AG09309 (cell line): ENCODE measurements around the gene RECQL5.

Experiments
- DNase-seq: peaks from one replicate; pipeline ENCODE4 v3.0.0-alpha.2; 2010; ENCODE audit warnings: low read depth
- H3K4me3 ChIP-seq: 2 replicates; pipeline ENCODE4 v1.5.1; 2011; ENCODE audit warnings: mild to moderate bottlenecking, low read depth, low read length, moderate library complexity; ENCODE audit not compliant: control insufficient read depth
- TF ChIP-seq, protein P1 (sequence below): IDR thresholded peaks from 2 replicates; pipeline ENCODE4 v1.5.1; 2011; ENCODE audit warnings: mild to moderate bottlenecking, low read depth, low read length, inconsistent platforms; ENCODE audit not compliant: insufficient read depth, control insufficient read depth; ENCODE audit errors: missing control alignments

The RECQL5 gene

DNA sequence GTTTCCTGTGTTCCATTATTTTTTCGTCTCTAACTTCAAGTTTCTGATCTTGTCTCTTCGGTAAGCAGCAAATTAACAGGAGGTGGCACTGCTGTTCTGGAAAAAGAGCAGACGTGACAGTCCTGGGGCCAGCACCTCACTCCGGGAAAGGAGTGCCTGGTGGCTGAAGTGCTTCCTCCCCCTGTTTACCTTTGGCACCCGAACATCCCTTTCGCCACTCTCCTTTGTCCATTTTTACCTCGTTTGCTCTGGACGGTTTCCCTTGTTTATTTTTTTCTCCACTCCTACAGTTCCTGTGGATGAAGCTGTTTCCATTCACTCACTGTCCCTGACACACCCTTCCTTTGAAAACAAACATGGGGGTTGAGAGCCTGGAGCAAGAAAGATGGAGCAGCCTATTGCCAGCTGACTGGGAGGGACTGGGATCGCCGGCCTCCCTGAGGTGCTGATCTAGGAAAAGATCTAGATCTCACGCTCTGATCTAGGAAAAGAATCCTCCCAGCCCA, 12.8 kb upstream of the RECQL5 start:
- no peak for DNase-seq
- TF ChIP-seq, protein P1, sequence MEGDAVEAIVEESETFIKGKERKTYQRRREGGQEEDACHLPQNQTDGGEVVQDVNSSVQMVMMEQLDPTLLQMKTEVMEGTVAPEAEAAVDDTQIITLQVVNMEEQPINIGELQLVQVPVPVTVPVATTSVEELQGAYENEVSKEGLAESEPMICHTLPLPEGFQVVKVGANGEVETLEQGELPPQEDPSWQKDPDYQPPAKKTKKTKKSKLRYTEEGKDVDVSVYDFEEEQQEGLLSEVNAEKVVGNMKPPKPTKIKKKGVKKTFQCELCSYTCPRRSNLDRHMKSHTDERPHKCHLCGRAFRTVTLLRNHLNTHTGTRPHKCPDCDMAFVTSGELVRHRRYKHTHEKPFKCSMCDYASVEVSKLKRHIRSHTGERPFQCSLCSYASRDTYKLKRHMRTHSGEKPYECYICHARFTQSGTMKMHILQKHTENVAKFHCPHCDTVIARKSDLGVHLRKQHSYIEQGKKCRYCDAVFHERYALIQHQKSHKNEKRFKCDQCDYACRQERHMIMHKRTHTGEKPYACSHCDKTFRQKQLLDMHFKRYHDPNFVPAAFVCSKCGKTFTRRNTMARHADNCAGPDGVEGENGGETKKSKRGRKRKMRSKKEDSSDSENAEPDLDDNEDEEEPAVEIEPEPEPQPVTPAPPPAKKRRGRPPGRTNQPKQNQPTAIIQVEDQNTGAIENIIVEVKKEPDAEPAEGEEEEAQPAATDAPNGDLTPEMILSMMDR = peak; percentile 32
- no peak overlapping the region for H3K4me3 ChIP-seq

DNA sequence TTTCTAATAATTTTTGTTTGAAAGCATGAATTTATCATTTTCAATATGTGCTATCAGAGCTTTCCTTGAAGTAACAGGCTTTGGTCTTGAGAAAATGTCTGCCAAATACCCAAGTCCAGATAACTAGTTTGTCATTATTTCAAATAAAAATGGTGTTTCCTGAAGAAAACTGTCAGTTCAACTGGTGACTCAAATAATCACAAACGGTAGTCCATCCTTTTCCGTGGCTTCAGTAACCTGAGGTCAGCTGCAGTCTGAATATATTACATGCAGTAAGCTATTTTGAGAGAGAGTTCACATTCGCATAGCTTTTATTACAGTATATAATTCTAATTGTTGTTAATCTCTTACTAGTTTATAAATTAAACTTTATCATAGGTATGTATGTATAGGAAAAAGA, 9.5 kb upstream of the RECQL5 start:
- DNase-seq = no peak
- TF ChIP-seq, protein P1 = no peak
- no peak overlapping the region for H3K4me3 ChIP-seq

DNA sequence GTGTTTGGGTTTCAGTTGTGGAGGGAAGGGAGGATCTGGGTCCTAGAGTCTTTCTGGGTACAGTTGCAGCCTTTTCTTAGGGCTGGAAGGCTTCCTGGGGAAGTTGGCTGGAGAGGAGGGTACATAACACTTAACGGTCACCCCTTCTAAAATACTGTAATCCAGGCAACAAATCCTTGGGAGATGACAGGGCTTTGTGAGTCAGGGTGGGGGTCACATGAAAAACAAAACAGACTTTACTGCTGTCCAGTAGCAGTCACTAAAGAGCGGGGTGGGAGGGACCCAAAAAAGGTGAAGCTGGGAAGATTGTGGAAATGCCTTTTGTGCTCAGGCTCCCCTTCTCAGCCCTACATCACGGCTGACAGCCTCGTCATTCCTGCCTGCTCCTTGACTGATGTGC, 6.5 kb upstream of the RECQL5 start:
- DNase-seq = no peak
- no peak overlapping the region for H3K4me3 ChIP-seq
- TF ChIP-seq, protein P1 = no peak

DNA sequence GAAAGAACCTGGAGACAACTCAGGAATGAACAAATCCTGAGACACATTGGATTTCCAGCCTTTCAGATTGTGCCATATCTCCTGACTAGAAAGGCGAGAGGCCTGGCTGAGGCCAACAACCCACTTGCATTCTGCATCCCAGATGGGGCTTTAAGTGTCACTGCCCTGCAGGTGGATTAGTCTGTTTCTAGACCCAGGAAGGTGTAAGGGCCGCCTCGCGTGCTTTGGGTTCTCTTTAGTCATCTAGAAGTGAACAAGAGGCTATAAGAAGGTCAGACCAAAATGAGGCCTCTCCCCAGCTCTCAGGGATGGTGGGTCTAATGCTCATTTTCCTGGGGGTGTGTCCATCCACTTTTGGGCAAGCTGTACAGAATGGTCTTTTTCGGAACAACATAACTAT, 5.1 kb upstream of the RECQL5 start:
- H3K4me3 ChIP-seq = no peak overlapping the region
- TF ChIP-seq, protein P1 = no peak
- no peak for DNase-seq

DNA sequence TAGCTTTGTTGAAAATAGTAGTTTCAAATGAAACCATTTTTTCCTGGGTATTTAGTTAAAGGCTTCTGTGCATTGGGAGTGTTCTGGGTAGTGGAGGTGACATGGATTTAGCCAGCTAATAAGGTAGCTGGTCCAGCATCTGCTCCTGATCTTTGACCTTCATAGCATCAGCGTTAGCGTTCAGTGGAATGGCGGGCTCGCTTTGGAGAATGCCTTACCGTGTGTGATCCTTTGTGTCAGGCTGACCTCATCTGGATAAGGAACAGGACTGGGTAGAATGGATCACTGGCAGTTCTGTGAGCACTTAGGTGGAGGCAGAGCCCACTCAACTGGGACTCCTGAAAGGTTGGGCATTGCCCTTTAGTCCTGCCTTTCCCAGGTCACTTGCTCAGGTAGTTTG, 3.9 kb upstream of the RECQL5 start:
- H3K4me3 ChIP-seq = no peak overlapping the region
- TF ChIP-seq, protein P1 = no peak
- DNase-seq = no peak

DNA sequence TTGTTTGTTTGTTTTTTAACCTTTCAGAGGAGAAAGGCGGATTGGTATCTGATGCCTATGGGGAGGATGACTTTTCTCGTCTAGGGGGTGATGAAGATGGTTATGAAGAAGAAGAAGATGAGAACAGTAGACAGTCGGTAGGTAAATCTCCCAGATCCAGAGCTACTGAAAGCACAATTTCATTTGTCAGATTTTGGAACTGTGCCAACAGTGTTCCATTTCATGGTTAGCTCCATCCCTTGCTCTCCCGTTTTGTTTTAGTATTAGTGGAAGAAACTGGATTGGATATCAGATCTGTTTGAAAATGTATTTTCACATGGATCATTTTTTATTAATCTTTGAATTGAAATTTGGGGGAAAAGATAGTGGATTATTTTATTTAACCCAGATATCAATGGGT, 1.5 kb upstream of the RECQL5 start:
- TF ChIP-seq, protein P1 = no peak
- H3K4me3 ChIP-seq = peak overlapping the region; percentile 93
- no peak for DNase-seq

DNA sequence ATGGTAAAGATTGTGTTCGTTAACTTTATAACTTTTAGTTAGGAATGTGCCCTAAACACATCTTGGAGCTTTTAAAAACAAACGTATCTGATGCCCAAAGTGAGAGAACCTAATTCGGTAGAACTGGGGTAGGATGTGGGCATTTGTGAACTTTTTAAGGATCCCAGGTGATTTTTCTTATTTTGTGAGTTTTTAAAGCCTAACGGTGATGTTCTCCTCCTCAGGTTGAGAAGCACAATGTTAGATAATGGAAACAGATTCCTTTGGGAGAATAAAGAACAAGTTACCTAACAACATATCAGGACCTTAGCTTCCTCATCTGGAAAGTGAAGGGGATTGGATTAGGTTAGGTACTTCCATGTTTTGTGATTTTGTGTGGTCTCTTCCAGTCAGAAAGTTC, 871 bp upstream of the RECQL5 start:
- TF ChIP-seq, protein P1 = no peak
- H3K4me3 ChIP-seq = peak overlapping the region; percentile 93
- DNase-seq = no peak
